Thyroid gland (tissue), 4 donors: ENCODE results near the gene NLRX1.

Experiments
- CTCF ChIP-seq, 6 experiments: fragments of 200-600 bp in 3 of 6; fragments of 450-650 bp in 3 of 6; sonication (generic) in 3 of 6; IDR thresholded peaks; one replicate each; pipeline ENCODE4 v1.5.1; 2016 to 2019; ENCODE audit warnings: antibody characterized with exemption in 6 of 6, mild to moderate bottlenecking in 2 of 6, inconsistent platforms in 1 of 6, moderate library complexity in 1 of 6
- POLR2A ChIP-seq, 2 donors: fragments of 450-650 bp; IDR thresholded peaks; one replicate each; pipeline ENCODE4 v1.6.1; 2017; ENCODE audit warnings: antibody characterized with exemption in 2 of 2, mild to moderate bottlenecking in 2 of 2, moderate library complexity in 1 of 2

- TF ChIP-seq CTCF (IDR thresholded peaks at IDR 0.05) (no peak), POLR2A (IDR thresholded peaks at IDR 0.05) (no peak)
Measured at GRCh38 chr11:119158467-119158866, 10.1 kb upstream of the NLRX1 start.
